Measurements from ENCODE around the gene MECR.
A peak's percentile ranks its signal among the peaks of the same experiment; 100 is the strongest.

The MECR gene

GRCh38 chr1:29259802-29260441 lies 29.2 kb upstream of the MECR start:
- Mint-ChIP-seq H3K27ac (no peak overlapping the region), H3K36me3 (ENCODE audit: low read depth) (no peaks in the 10 kb centered on the region), H3K9me3 (no peaks in the 10 kb centered on the region), H3K4me3 (peak overlapping the region; percentile 72), H3K27me3 (ENCODE audit: low read depth) (peaks cover 54% of the 10 kb centered on the region), H3K4me1 (ENCODE audit: low read depth) (peaks cover 5% of the 10 kb centered on the region)

DNA sequence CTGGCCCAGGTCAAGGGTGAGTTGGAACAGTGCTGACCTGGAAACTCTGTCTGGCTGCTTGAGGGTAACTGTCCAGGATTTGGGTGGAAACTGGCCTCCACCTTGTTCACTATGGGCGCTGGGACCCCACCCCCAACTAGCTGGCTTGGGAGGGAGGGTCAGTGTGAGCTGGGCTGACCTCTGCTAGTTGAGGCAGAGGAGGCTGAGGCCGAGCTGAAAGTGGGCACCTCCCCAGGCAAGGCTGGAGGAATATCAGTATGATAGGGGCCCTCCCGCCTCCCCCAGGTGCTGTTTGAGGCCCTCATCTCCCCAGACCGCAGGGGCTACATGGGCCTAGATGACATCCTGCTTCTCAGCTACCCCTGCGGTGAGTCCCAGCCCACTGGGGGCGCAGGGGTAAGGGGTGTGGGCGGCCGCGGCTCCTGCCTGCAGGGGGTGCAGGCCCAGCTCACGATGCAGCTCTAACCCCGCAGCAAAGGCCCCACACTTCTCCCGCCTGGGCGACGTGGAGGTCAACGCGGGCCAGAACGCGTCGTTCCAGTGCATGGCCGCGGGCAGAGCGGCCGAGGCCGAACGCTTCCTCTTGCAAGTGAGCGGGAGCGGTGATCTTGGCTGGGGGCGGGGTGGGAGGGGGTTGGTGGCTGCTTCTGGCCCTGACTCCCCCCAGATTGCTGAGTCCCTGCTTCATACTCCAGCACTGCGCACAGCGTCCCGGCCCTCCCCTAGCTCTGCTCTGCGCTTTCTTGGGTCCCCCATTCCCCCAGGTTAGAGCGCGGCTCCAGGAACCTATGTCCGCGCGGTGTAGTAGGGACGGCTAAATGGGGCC lies 28.5 kb upstream of the MECR start:
- Mint-ChIP-seq H3K4me3 (peak overlapping the region; percentile 51), H3K9me3 (no peaks in the 10 kb centered on the region), H3K4me1 (ENCODE audit: low read depth) (peaks cover 5% of the 10 kb centered on the region), H3K27me3 (ENCODE audit: low read depth) (peaks cover 54% of the 10 kb centered on the region), H3K27ac (no peak overlapping the region), H3K36me3 (ENCODE audit: low read depth) (no peaks in the 10 kb centered on the region)

- H3K27ac Mint-ChIP-seq, result no peak overlapping the region
- H3K27me3 Mint-ChIP-seq (ENCODE audit: low read depth), result peaks cover 51% of the 10 kb centered on the region
- no peaks in the 10 kb centered on the region for H3K9me3 Mint-ChIP-seq
- no peaks in the 10 kb centered on the region for H3K36me3 Mint-ChIP-seq (ENCODE audit: low read depth)
- H3K4me3 Mint-ChIP-seq, result peak overlapping the region; percentile 30
- peaks cover 5% of the 10 kb centered on the region for H3K4me1 Mint-ChIP-seq (ENCODE audit: low read depth)
Measured at GRCh38 chr1:29258189-29258975, 27.6 kb upstream of the MECR start.

- no peaks in the 10 kb centered on the region for H3K36me3 Mint-ChIP-seq (ENCODE audit: low read depth)
- H3K27ac Mint-ChIP-seq, result no peak overlapping the region
- no peaks in the 10 kb centered on the region for H3K9me3 Mint-ChIP-seq
- peaks cover 5% of the 10 kb centered on the region for H3K4me1 Mint-ChIP-seq (ENCODE audit: low read depth)
- H3K4me3 Mint-ChIP-seq, result no peak overlapping the region
- peaks cover 50% of the 10 kb centered on the region for H3K27me3 Mint-ChIP-seq (ENCODE audit: low read depth)
Measured at GRCh38 chr1:29256979-29257804, 26.5 kb upstream of the MECR start.

DNA sequence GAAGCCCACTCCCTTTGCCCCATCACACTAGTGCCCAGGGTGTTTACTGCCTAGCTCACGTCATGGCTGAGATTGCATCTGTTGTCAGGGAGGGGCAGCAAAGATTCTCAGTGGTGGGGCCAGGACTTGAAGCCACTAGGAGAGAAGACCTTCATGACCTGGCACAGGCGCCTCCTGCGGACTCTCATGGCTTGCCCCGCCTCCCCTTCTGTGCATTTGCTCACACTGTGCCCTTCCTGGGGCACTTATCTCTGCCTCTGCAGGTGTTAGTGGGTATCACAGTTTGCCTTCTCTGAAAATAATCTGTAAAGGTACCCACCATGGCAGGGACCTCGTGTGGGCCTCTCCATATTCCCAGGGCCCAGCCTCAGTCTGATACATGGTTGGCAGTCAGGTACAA lies 25.7 kb upstream of the MECR start:
- H3K4me1 Mint-ChIP-seq (ENCODE audit: low read depth), result peaks cover 5% of the 10 kb centered on the region
- no peaks in the 10 kb centered on the region for H3K36me3 Mint-ChIP-seq (ENCODE audit: low read depth)
- no peak overlapping the region for H3K4me3 Mint-ChIP-seq
- no peaks in the 10 kb centered on the region for H3K9me3 Mint-ChIP-seq
- no peak overlapping the region for H3K27ac Mint-ChIP-seq
- H3K27me3 Mint-ChIP-seq (ENCODE audit: low read depth), result peaks cover 42% of the 10 kb centered on the region

GRCh38 chr1:29255134-29255666 lies 24.5 kb upstream of the MECR start:
- Mint-ChIP-seq H3K4me1 (ENCODE audit: low read depth) (peaks cover 2% of the 10 kb centered on the region), H3K9me3 (no peaks in the 10 kb centered on the region), H3K36me3 (ENCODE audit: low read depth) (no peaks in the 10 kb centered on the region), H3K27ac (no peak overlapping the region), H3K27me3 (ENCODE audit: low read depth) (peaks cover 30% of the 10 kb centered on the region), H3K4me3 (no peak overlapping the region)

DNA sequence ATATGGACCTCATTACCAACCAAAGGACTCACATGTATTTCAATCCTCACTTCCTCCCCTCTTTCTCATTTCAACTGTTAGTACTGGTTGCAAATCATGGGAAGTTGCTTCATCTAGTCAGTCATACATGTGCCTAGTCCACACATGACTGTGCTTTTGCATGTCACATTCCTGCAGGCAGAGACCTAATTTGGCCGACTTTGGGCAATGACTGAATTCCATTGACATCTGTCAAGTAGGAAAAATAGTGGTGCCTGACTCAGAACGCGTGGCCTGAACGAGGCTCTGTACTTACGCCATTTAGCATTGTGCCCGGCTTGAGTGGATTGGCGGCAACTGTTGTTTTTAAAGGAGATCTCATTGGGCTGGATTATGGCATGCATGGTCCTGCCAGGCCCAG lies 23.6 kb upstream of the MECR start:
- Mint-ChIP-seq H3K36me3 (ENCODE audit: low read depth) (no peaks in the 10 kb centered on the region), H3K27me3 (ENCODE audit: low read depth) (peaks cover 26% of the 10 kb centered on the region), H3K27ac (no peak overlapping the region), H3K4me3 (no peak overlapping the region), H3K4me1 (ENCODE audit: low read depth) (no peaks in the 10 kb centered on the region), H3K9me3 (no peaks in the 10 kb centered on the region)

- Mint-ChIP-seq H3K4me3 (no peak overlapping the region), H3K4me1 (ENCODE audit: low read depth) (no peaks in the 10 kb centered on the region), H3K36me3 (ENCODE audit: low read depth) (no peaks in the 10 kb centered on the region), H3K27ac (no peak overlapping the region), H3K9me3 (no peaks in the 10 kb centered on the region), H3K27me3 (ENCODE audit: low read depth) (peaks cover 18% of the 10 kb centered on the region)
Measured at GRCh38 chr1:29253180-29253579, 22.4 kb upstream of the MECR start.

DNA sequence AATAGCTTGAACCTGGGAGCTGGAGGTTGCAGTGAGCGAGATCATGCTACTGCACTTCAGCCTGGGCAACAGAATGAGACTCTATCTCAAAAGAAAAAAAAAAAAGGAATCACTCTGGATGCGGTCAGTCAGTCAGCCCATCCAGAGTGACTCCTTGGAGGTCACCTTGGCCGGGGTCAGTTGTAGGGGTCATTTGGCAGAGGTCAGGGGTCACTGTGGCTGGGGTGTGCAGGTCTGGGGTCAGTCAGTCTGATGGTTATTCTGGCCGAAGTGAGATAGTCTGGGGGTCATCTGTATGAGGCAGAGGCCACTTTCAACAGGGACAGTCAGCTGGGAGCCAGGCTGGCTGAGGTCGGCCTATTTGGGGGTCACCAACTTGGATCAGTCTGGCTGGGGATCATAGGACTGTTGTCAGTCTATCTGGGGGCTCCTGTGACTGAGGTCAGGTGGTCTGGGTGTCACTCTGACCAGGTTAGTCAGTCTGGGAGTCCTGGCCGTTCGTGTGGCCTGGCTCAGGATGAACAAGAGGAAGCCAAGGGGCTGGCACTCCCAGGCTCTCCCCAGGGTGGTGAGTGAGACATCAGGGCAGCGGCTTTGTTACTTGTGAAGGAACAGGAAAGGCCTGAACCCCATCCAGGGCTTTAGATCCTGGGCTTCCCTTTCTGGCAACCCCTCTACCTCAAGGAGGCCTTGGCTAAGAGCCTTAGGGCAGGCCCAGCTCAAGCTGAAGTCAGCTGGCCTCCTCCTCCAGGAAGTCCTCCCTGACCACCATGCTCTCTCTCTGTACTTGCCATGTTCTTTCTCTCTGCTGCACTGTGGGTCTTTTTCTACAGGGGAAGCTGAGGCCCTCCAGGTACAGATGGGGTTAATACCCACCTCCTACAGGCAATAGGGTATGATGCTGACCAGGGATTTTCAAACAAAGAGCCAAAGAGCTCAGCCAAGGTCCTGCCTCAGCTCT lies 20.7 kb upstream of the MECR start:
- Mint-ChIP-seq H3K4me1 (ENCODE audit: low read depth) (no peaks in the 10 kb centered on the region), H3K27ac (no peak overlapping the region), H3K27me3 (ENCODE audit: low read depth) (peaks cover 8% of the 10 kb centered on the region), H3K9me3 (no peaks in the 10 kb centered on the region), H3K36me3 (ENCODE audit: low read depth) (no peaks in the 10 kb centered on the region), H3K4me3 (no peak overlapping the region)

GRCh38 chr1:29249951-29250581 lies 19.3 kb upstream of the MECR start:
- Mint-ChIP-seq H3K27me3 (ENCODE audit: low read depth) (no peaks in the 10 kb centered on the region), H3K4me1 (ENCODE audit: low read depth) (no peaks in the 10 kb centered on the region), H3K27ac (no peak overlapping the region), H3K4me3 (no peak overlapping the region), H3K36me3 (ENCODE audit: low read depth) (no peaks in the 10 kb centered on the region), H3K9me3 (no peaks in the 10 kb centered on the region)

DNA sequence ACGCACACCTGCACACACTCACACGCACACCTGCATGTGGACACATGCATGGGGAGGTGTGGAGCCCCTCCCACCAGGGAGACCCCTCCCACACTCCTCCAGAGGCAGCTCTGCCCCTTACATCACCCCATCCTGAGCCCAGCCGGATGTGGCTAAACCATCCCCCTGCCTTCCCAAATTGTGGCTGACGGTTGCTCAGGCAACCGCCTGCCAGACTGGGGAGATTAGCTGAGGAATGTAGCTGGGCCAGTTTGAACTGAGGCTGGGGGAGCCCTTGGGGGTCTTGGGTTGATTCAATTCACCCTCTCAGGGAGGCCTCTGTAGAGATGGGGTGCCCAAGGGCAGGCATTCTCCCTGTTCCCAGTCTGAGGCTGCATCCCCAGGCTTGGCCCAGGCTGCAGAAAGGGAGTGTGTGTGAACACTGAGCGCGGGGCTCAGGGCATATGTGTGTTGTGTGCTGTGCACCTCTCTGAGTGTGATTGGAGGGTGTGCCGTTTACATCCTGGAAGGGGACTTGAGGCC lies 18.5 kb upstream of the MECR start:
- no peaks in the 10 kb centered on the region for H3K4me1 Mint-ChIP-seq (ENCODE audit: low read depth)
- no peaks in the 10 kb centered on the region for H3K9me3 Mint-ChIP-seq
- no peaks in the 10 kb centered on the region for H3K36me3 Mint-ChIP-seq (ENCODE audit: low read depth)
- H3K4me3 Mint-ChIP-seq, result no peak overlapping the region
- no peaks in the 10 kb centered on the region for H3K27me3 Mint-ChIP-seq (ENCODE audit: low read depth)
- H3K27ac Mint-ChIP-seq, result no peak overlapping the region

DNA sequence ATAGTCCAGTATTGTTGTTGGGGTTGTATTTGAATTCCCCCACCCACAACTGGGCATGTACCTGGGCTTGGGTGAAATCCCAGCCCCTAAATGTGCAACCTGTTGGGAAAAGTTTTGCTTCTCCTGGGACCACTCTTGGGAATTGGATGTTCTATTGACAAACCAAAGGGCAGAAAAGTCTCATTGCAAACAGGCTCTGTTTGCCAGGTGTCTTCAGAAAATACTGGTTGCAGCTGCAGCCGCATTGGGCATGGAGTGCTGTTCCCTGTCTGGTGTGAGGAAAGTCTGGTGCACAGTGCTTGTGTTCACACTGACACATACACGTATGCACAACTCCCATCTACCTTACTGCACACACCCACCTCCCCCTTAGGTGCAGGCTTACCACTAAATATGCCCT lies 17.7 kb upstream of the MECR start:
- H3K27ac Mint-ChIP-seq, result no peak overlapping the region
- no peaks in the 10 kb centered on the region for H3K9me3 Mint-ChIP-seq

More for the DNA sequence above, 17.7 kb upstream of the MECR start:
- H3K36me3 Mint-ChIP-seq (ENCODE audit: low read depth), result no peaks in the 10 kb centered on the region
- no peaks in the 10 kb centered on the region for H3K27me3 Mint-ChIP-seq (ENCODE audit: low read depth)
- H3K4me1 Mint-ChIP-seq (ENCODE audit: low read depth), result no peaks in the 10 kb centered on the region
- no peak overlapping the region for H3K4me3 Mint-ChIP-seq
